Stimulated activated CD8-positive, alpha-beta memory T cell treated with anti-CD3 and anti-CD28 coated beads, Interleukin-12 subunit alpha, Interleukin-12 subunit beta, amount 100 ng/mL, for 4 hours (primary cell): ENCODE measurements around the gene RAET1G.
"Not testable (repeated sequence)": the region's sequence is repeated elsewhere in the genome, so short reads cannot be mapped to it uniquely, and the experiment has no call there.

Experiments used
- DNase-seq: peaks from one replicate; pipeline ENCODE4 v3.0.0-alpha.2; 2020; ENCODE audit warnings: low read depth

The RAET1G gene

GRCh38 chr6:149913540-149914240, 9.2 kb downstream of the RAET1G start:
- DNase-seq, result no peak

- no peak for DNase-seq
Observed at GRCh38 chr6:149913085-149913484, 9.8 kb downstream of the RAET1G start.

GRCh38 chr6:149912680-149913079, 10.2 kb downstream of the RAET1G start:
- not testable (repeated sequence) for DNase-seq

DNA sequence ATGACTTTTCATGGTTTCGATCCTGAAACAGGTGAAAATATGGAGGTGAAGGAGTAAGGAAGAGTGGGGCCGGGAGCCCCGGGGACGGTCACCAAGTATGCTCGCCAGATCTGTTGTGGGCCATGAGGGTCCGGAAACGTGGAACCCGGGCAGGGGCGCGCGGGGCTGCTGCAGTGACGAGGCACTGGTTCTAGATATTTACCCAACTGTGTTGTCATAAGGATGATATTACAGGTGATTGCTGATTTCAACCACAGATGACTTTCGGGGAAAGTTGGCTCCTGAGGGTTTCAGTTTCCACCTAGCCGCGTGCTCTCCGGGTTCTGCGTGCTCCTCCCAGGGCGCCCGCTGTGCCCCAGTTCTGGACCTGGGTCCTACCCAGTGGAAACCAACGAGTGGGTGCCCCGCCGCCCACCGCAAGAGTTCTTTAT, 12.2 kb downstream of the RAET1G start:
- DNase-seq, result no peak

GRCh38 chr6:149909701-149910470, 13.0 kb downstream of the RAET1G start:
- DNase-seq, result no peak

DNA sequence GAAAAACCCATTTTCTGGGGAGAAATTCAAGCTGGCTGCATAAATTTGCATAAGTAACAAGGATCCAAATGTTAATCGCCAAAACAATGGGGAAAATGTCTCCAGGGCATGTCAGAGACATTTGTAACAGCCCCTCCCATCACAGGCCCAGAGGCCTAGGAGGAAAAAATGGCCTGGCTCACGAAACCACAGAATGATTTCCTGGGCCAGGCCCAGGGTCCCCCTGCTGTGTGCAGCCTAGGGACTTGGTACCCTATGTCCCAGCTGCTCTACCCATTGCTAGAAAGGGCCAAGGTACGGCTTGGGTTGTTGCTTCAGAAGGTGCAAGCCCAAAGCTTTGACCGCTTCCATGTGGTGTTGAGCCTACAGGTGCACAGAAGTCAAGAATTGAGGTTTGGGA, 14.4 kb downstream of the RAET1G start:
- not testable (repeated sequence) for DNase-seq

- no peak for DNase-seq
Observed at GRCh38 chr6:149907317-149907716, 15.6 kb downstream of the RAET1G start.

GRCh38 chr6:149906405-149906804, 16.5 kb downstream of the RAET1G start:
- DNase-seq, result no peak

GRCh38 chr6:149905911-149906371, 17.0 kb downstream of the RAET1G start:
- DNase-seq, result no peak

DNA sequence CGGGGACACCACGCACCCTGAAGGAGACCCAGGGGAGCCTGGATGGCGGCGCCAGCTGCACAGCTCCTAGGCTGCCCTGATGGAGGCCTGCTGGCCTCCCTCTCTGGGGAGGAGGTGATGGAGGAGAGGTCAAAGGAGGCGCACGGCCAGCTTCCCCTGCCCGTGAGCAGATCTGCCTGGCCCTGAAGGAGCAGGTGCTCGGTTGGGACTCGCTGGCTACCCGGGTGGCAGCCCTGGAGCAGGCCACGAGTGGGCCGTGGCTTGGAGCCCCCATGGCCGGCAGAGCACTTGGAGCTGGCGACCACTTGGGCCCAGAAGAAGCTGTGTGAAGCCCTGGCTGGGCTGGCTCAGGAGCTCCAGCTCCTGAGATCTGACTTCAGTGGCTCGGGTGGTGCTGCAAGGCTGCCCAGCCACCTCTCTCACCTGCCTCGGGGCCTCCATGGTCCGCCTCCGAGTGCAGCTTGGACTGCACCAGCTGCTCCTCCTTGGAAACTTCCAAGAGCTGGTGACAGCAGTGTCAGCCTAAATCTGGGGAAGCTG, 17.5 kb downstream of the RAET1G start:
- no peak for DNase-seq

DNA sequence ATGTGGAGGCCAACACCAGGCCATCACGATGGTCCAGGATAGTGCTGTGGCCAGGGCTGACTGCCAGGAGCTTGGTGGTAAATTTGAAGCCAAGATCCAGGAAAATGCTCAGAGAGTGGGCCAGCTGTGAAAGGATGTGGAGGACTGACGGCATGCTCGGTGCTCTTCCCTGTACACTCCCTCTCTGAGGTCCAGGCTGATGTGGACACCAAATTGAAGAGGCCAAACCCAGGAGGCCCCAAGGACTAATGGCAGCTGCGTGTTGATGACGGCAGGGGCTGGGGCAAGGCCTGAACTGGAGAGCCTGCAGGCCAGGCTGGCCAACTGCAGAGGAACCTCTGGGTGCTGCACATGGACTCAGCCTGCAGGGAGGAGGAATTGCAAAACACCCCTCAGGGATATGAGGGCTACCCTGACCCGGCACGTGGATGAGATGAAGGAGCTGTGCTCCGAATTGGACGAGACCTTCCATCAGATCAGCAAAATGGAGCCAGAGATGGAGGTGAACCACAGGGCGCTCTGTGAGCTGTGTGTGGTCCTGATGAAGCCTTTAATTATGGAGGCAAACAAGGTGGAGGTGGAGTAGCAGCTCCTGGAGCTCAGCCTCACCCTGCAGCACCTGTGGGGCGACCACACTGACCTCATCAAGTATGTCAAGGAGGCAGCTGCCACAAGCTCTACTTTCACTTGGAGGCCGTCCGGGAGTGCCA, 18.1 kb downstream of the RAET1G start:
- DNase-seq, result no peak

DNA sequence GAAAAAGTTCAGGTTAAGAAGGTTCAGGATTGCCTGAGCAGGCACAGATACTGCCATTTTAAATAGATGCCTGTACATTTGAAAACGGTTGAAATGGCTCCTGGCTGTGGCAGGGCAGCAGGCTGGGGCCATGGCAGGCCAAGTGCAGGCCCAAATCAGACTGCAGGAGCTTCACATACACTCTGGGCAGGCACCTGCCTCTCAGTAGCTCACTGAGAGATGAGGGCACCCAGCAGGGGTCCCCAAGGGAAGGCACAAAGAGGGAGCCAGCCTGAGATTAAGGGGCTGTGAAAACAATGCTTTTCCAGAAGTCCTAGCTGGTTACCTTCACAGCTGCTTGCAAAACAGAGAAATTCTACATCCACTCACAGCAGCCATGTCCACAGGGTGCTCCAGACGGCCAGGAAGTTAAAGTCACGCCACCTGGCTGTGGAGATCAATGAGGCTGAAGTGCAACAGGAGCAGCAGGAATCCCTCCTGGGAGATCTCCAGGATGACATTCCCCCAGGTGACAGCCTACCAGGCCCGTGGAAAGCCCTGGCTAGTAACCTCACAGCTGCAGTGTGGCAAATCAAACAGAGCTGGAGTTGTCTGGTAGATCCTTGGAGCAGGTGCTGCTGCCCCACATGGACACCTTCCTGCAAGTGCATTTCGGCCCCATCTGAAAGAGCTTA, 18.8 kb downstream of the RAET1G start:
- no peak for DNase-seq

DNA sequence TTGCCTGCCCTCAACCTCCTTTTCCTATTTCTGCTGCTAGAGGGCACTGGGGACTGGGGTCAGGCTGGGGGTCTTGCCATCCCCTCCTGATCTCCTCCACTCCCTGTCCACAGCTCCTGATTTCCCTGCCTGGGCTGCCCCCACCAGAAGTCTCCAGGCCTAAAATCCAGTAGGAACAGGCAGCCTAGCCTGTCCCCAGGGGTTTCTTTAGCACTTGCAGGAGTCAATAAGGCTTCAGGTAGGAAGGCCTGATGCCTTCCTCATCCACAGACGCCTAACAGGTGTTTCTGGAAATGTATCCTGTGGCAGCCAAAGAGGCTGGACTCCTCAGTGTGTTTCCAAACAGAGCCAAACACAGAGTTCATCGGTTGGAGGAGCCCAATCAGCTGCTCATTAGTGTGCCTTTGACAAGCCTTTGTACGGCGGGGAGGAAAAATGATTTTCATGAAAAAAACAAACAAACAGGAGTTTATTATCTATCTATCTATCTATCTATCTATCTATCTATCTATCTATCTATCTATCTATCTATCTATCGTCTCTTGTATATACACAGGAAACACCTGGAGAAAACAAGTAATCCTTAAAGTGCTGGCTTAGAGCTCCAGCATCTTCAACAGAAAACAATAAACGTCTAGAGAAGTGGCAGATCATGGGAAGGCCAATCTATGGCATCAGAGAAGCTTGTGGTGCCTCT, 21.3 kb downstream of the RAET1G start:
- DNase-seq, result no peak

DNA sequence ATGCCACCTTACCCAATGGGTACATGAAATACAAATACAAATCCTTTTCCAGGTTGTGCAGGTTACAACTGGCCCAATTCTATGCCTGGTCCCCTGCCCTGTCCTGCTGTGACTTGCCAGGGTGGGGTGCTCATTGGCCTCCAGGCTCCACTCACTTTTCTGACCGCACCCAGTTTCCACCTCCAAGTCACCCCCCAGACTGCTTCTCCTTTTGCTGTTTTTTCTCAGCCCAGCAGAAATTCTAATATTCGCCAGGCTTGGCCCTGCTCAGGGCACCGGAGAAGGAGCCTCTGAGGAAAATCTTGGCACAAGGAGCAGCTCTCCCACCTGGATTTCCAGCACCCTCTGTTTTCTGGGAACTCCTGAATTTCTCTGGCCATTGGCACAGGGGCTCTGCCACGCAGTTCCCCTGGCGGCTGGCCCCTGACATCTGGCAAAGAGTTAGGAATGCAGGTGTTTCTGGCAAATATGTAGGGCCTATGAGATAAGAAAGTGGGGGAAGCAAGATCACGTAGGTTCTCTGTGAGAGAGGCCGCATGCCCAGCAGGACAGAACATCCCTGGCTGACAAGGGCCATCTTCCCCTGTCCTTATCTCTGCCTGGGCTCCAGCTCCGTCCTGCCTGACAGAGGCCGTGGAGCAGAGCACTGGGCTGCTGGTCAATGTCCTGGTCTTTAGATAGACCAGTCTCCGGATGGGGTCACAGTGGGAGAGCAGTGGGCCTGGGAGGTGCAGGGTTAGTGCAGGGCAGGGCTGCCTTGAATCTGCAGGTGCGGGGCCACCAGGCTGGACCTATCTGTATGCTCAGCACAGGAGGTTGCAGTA, 22.1 kb downstream of the RAET1G start:
- no peak for DNase-seq

DNA sequence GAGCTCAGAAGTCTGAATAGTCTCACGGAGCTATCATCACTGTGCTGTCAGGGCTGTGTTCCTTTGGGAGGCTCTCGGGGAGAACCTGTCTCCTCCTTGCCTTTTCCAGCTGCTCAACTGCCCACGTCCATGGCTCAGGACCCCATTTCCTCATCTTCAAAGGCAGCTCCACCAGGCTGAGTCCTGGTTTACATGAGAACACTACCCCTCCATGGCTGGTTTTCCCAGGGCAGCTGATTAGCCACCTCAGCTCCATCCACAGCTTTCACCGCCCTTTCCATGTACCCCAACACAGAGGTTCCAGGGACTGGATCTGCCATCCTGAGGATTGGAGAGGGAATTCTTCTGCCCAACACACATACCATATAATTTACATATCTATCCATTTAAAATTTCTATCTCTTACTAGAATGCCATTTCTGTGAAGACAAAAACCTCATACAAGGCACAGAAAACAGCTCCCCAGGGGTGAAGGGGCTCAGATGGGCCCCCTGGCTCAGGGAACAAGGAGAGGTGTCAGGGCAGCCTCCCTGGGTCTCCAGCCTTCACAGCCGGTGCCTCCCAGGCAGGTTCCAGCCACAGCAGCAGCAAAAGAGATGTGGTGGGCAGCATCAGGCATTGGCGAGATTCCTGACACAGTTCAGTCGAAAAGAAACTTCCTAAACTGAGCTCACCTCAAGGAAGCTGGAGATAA, 22.8 kb downstream of the RAET1G start:
- DNase-seq, result no peak

GRCh38 chr6:149899486-149899885, 23.4 kb downstream of the RAET1G start:
- DNase-seq, result no peak

DNA sequence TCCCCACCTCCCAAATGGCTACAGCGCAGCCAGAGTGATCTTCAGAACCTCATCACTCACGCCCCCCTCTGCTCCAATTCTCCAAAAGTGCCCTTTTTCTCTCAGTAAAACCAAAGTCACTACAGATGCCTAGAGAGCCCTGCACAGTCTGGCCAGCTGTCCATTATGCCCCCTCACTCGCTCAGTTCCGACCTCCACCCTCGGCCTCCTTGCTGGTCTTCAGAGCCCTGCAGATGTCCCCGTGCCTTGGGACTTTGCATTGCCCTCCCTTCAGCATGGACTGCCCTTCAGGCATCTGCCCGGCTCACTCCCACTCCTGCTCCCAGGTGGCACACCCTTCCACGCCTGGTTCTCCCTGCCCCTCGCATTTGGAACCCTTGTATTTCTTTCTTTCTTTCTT, 24.0 kb downstream of the RAET1G start:
- DNase-seq, result no peak

DNA sequence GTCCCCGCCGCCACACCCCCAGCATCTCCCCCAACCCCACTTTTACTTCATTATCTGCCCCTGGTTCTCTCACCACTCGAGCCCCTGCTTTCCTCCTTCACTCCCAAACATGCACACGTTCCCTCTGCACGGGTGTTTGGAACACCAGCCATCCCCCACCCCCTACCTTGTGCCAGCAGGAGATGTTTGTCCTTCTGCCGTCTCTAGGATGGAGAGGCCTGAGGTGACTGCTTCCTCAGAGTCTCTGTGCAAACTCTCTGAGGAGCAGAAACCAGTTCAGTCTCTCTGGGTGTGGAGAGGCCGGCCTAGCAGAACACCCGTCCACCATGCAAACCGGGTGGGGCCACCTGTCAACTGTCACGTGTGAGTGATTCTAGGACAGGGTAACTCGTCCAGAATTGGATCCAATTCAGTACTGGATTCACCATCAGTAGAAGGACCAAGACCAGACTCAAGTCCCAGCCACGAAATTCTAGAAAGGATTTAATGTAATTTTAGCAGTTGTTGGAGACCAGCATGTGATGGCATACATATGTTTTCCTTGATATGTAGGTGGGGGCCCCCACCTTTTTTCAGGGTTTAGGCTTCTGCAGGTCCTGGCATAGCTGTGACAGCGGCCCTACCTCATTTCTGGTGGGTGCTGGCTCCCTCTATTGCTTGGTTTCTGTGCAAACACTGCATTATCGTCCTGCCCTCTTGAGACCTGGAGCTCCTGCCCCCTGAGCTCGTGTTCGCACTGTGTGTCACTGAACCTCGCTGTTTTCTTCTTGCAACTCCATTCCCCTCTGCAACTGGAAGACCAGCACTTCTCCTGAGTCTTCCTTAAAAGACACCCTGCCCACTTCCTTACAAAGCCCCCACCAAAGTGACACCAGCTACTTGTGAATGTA, 24.8 kb downstream of the RAET1G start, which contains the start of gene RAET1E:
RAET1E (minus strand) TSS at position 259 of the 890 bp plus-strand sequence. CDS start 7,212 bp downstream, outside the sequence.
- no peak for DNase-seq
